GM18858 (cell line): ENCODE results near the gene ADGB.
A peak's percentile ranks its signal among the peaks of the same experiment; 100 is the strongest.
"Not testable (repeated sequence)": the region's sequence is repeated elsewhere in the genome, so short reads cannot be mapped to it uniquely, and the experiment has no call there.

Experiments
- ATAC-seq: cut with Tn5 transposase; IDR thresholded peaks from one replicate; pipeline ENCODE4 v1.9.1; 2021; ENCODE audit not compliant: unreplicated experiment

The ADGB gene

GRCh38 chr6:146814148-146814750 lies 215.5 kb downstream of the ADGB start:
- ATAC-seq, result no peak

GRCh38 chr6:146815511-146816462 lies 217.0 kb downstream of the ADGB start:
- not testable (repeated sequence) for ATAC-seq

- no peak for ATAC-seq
Measured at GRCh38 chr6:146819596-146820320, 221.0 kb downstream of the ADGB start.

GRCh38 chr6:146827216-146827928 lies 228.6 kb downstream of the ADGB start:
- no peak for ATAC-seq

- ATAC-seq, result no peak
Measured at GRCh38 chr6:146829792-146830565, 231.2 kb downstream of the ADGB start.

- no peak for ATAC-seq
Measured at GRCh38 chr6:146833157-146833556, 234.4 kb downstream of the ADGB start.

- ATAC-seq, result no peak
Measured at GRCh38 chr6:146840216-146840615, 241.4 kb downstream of the ADGB start.

- ATAC-seq, result no peak
Measured at GRCh38 chr6:146840641-146841040, 241.9 kb downstream of the ADGB start.

- no peak for ATAC-seq
Measured at GRCh38 chr6:146847426-146847825, 248.7 kb downstream of the ADGB start.

- no peak for ATAC-seq
Measured at GRCh38 chr6:146850238-146850896, 251.6 kb downstream of the ADGB start.

GRCh38 chr6:146850981-146851380 lies 252.2 kb downstream of the ADGB start:
- ATAC-seq, result no peak

- ATAC-seq, result no peak
Measured at GRCh38 chr6:146851837-146852236, 253.1 kb downstream of the ADGB start.

GRCh38 chr6:146854521-146855255 lies 255.9 kb downstream of the ADGB start:
- not testable (repeated sequence) for ATAC-seq

- ATAC-seq, result no peak
Measured at GRCh38 chr6:146855889-146856288, 257.1 kb downstream of the ADGB start.

GRCh38 chr6:146856296-146856695 lies 257.5 kb downstream of the ADGB start:
- ATAC-seq, result peak; percentile 62

GRCh38 chr6:146857180-146857979 lies 258.6 kb downstream of the ADGB start:
- ATAC-seq, result peak; percentile 87

- no peak for ATAC-seq
Measured at GRCh38 chr6:146857980-146858347, 259.2 kb downstream of the ADGB start.

GRCh38 chr6:146859206-146859605 lies 260.4 kb downstream of the ADGB start:
- no peak for ATAC-seq
